Naive B cell (primary cell): ENCODE results near the gene MAN1A1. TPM values are rescaled to one million over a fixed set of nuclear protein-coding genes. Genes with fewer than 3 reads are reported as not detected.

Source experiments
- ATAC-seq, 2 donors: fragments of 150-1000 bp; cut with Tn5 transposase; 2 replicates each; pipeline ENCODE4 v1.10.0; 2021; ENCODE audit warnings: low read depth in 2 of 2, mild to moderate bottlenecking in 2 of 2, moderate library complexity in 2 of 2
- DNase-seq: peaks from one replicate; pipeline ENCODE4 v3.0.0; 2022
- H3K27ac Mint-ChIP-seq, 6 donors: one replicate each; pipeline ENCODE4 v1.8.0; 2020 to 2022; ENCODE audit warnings: mild to moderate bottlenecking in 6 of 6, mixed read lengths in 6 of 6, moderate library complexity in 5 of 6, inconsistent platforms in 2 of 6
- H3K27me3 Mint-ChIP-seq, 3 donors: one replicate each; pipeline ENCODE4 v1.8.0; 2021 to 2022; ENCODE audit warnings: mixed read lengths in 3 of 3, mild to moderate bottlenecking in 1 of 3
- H3K36me3 Mint-ChIP-seq, 2 donors: one replicate each; pipeline ENCODE4 v1.8.0; 2020 to 2022; ENCODE audit warnings: mixed read lengths in 2 of 2, inconsistent platforms in 1 of 2, mild to moderate bottlenecking in 1 of 2
- H3K4me1 Mint-ChIP-seq, 3 donors: one replicate each; pipeline ENCODE4 v1.8.0; 2020 to 2022; ENCODE audit warnings: mixed read lengths in 3 of 3, inconsistent platforms in 1 of 3, mild to moderate bottlenecking in 1 of 3, moderate library complexity in 1 of 3
- H3K4me3 Mint-ChIP-seq, 8 donors: one replicate each; pipeline ENCODE4 v1.8.0; 2020 to 2022; ENCODE audit warnings: mild to moderate bottlenecking in 8 of 8, mixed read lengths in 8 of 8, moderate library complexity in 8 of 8, inconsistent platforms in 2 of 8
- H3K9me3 Mint-ChIP-seq, 7 donors: one replicate each; pipeline ENCODE4 v1.8.0; 2020 to 2022; ENCODE audit warnings: mixed read lengths in 7 of 7, mild to moderate bottlenecking in 5 of 7, inconsistent platforms in 2 of 7, moderate library complexity in 1 of 7
- polyA plus RNA-seq, 6 donors: library from polyadenylated mRNA; unstranded; fragments of 300-500 nt; fragmentation: Illumina TruSeq; gene quantifications; one replicate each; pipeline ENCODE4 v1.2.3, GENCODE V29; 2021; ENCODE audit warnings: low read depth in 6 of 6

MAN1A1 gene
- polyA plus RNA-seq, 6 donors from 2014 or later = 14.2 to 23.1 (median 19.0) TPM

- peak; percentile 34 for DNase-seq
Observed at GRCh38 chr6:119129148-119129967, 220.2 kb downstream of the MAN1A1 start.

GRCh38 chr6:119128252-119128912 lies 221.2 kb downstream of the MAN1A1 start:
- Mint-ChIP-seq H3K4me3 (no peak overlapping the region), H3K9me3 (peaks cover 0 to 1% (median 0%) of the 10 kb centered on the region in 7 donors), H3K4me1 (no peaks in the 10 kb centered on the region), H3K27me3 (peaks cover 0 to 5% (median 4%) of the 10 kb centered on the region in 3 donors), H3K27ac (no peak overlapping the region), H3K36me3 (no peaks in the 10 kb centered on the region)
- DNase-seq (no peak), ATAC-seq (no peak)

More at GRCh38 chr6:119129148-119129967, 220.2 kb downstream of the MAN1A1 start:
- peak; percentile 48 to 59 for ATAC-seq
- Mint-ChIP-seq H3K27me3 (peaks cover 0 to 5% (median 4%) of the 10 kb centered on the region in 3 donors), H3K27ac (no peak overlapping the region), H3K36me3 (no peaks in the 10 kb centered on the region), H3K9me3 (peaks cover 0 to 1% (median 0%) of the 10 kb centered on the region in 7 donors), H3K4me3 (no peak overlapping the region), H3K4me1 (no peaks in the 10 kb centered on the region)

- no peak for ATAC-seq
- no peak overlapping the region for H3K27ac Mint-ChIP-seq
Observed at GRCh38 chr6:119127627-119128026, 221.9 kb downstream of the MAN1A1 start.

More at GRCh38 chr6:119127627-119128026, 221.9 kb downstream of the MAN1A1 start:
- Mint-ChIP-seq H3K4me3 (no peak overlapping the region), H3K4me1 (no peaks in the 10 kb centered on the region), H3K36me3 (no peaks in the 10 kb centered on the region), H3K27me3 (peaks cover 0 to 5% (median 4%) of the 10 kb centered on the region in 3 donors), H3K9me3 (peaks cover 0 to 1% (median 0%) of the 10 kb centered on the region in 7 donors)
- no peak for DNase-seq
